H9 (cell line): ENCODE data around the gene TBC1D12. TPM values are rescaled to one million over a fixed set of nuclear protein-coding genes. Genes with fewer than 3 reads are reported as not detected.

Source experiments
- DNase-seq: peaks from one replicate; pipeline ENCODE4 v3.0.0-alpha.2; 2017
- H2AFZ ChIP-seq: one replicate; pipeline ENCODE4 v1.6.1; 2013; ENCODE audit warnings: mild to moderate bottlenecking, low read length, control low read depth, moderate library complexity
- H2AK5ac ChIP-seq: 2 replicates; pipeline ENCODE4 v1.6.1; 2013; ENCODE audit warnings: low read length, control low read depth, mixed read lengths; ENCODE audit not compliant: insufficient read length
- H2BK120ac ChIP-seq: one replicate; pipeline ENCODE4 v1.6.1; 2013; ENCODE audit warnings: low read depth, mild to moderate bottlenecking, low read length, control low read depth, inconsistent platforms; ENCODE audit not compliant: poor library complexity, severe bottlenecking
- H2BK12ac ChIP-seq: 2 replicates; pipeline ENCODE4 v1.6.1; 2013; ENCODE audit warnings: low read length, control low read depth, mixed read lengths, low read depth; ENCODE audit not compliant: insufficient read length
- H2BK15ac ChIP-seq: 2 replicates; pipeline ENCODE4 v1.6.1; 2013; ENCODE audit warnings: low read depth, low read length, control low read depth
- H2BK20ac ChIP-seq: one replicate; pipeline ENCODE4 v1.6.1; 2013; ENCODE audit warnings: low read depth, mild to moderate bottlenecking, low read length, control low read depth, inconsistent platforms; ENCODE audit not compliant: poor library complexity, severe bottlenecking
- H2BK5ac ChIP-seq: 2 replicates; pipeline ENCODE4 v1.6.1; 2013; ENCODE audit warnings: low read length, control low read depth, mixed read lengths; ENCODE audit not compliant: insufficient read length
- H3K14ac ChIP-seq: 2 replicates; pipeline ENCODE4 v1.6.1; 2013; ENCODE audit warnings: low read length, control low read depth; ENCODE audit not compliant: insufficient read depth
- H3K18ac ChIP-seq: 2 replicates; pipeline ENCODE4 v1.6.1; 2013; ENCODE audit warnings: low read depth, mild to moderate bottlenecking, mixed read lengths, low read length, control low read depth; ENCODE audit not compliant: insufficient read length
- H3K23ac ChIP-seq: 2 replicates; pipeline ENCODE4 v1.6.1; 2013; ENCODE audit warnings: low read length, control low read depth, mixed read lengths, low read depth; ENCODE audit not compliant: insufficient read length
- H3K23me2 ChIP-seq: 2 replicates; pipeline ENCODE4 v1.6.1; 2013; ENCODE audit warnings: low read depth, mild to moderate bottlenecking, mixed read lengths, low read length, control low read depth; ENCODE audit not compliant: insufficient read length, poor library complexity, severe bottlenecking
- H3K27ac ChIP-seq: 2 replicates; pipeline ENCODE4 v1.5.1; 2013; ENCODE audit warnings: low read length, control low read depth, mixed read lengths, low read depth; ENCODE audit not compliant: insufficient read length
- H3K27me3 ChIP-seq: 2 replicates; pipeline ENCODE4 v1.6.1; 2013; ENCODE audit warnings: low read length, control low read depth, inconsistent platforms; ENCODE audit not compliant: insufficient read depth
- H3K4ac ChIP-seq: 2 replicates; pipeline ENCODE4 v1.6.1; 2013; ENCODE audit warnings: low read depth, mild to moderate bottlenecking, control low read depth, inconsistent platforms, low read length, moderate library complexity
- H3K4me1 ChIP-seq: 2 replicates; pipeline ENCODE4 v1.6.1; 2013; ENCODE audit warnings: low read length, control low read depth, inconsistent platforms; ENCODE audit not compliant: insufficient read depth
- H3K4me2 ChIP-seq: 2 replicates; pipeline ENCODE4 v1.6.1; 2013; ENCODE audit warnings: low read length, control low read depth, mixed read lengths; ENCODE audit not compliant: insufficient read length, insufficient read depth
- H3K56ac ChIP-seq: 2 replicates; pipeline ENCODE4 v1.6.1; 2013; ENCODE audit warnings: low read depth, mild to moderate bottlenecking, mixed read lengths, low read length, control low read depth; ENCODE audit not compliant: insufficient read length
- H3K79me1 ChIP-seq: 2 replicates; pipeline ENCODE4 v1.6.1; 2013; ENCODE audit warnings: low read depth, mild to moderate bottlenecking, moderate library complexity, low read length, control low read depth, inconsistent platforms; ENCODE audit not compliant: insufficient read depth, poor library complexity, severe bottlenecking
- H3K79me2 ChIP-seq: 2 replicates; pipeline ENCODE4 v1.6.1; 2013; ENCODE audit warnings: low read length, control low read depth, inconsistent platforms; ENCODE audit not compliant: insufficient read depth
- H3K9ac ChIP-seq: 2 replicates; pipeline ENCODE4 v1.6.1; 2013; ENCODE audit warnings: low read length, control low read depth, mixed read lengths; ENCODE audit not compliant: insufficient read length; ENCODE audit errors: extremely low read depth
- H3K9me3 ChIP-seq: one replicate; pipeline ENCODE4 v1.6.1; 2013; ENCODE audit warnings: low read depth, low read length, inconsistent platforms; ENCODE audit not compliant: control insufficient read depth
- H3T11ph ChIP-seq: one replicate; pipeline ENCODE4 v1.6.1; 2013; ENCODE audit warnings: mild to moderate bottlenecking, low read length, control low read depth, inconsistent platforms
- H4K20me1 ChIP-seq: one replicate; pipeline ENCODE4 v1.6.1; 2013; ENCODE audit not compliant: control insufficient read depth, insufficient read length, insufficient read depth
- H4K5ac ChIP-seq: 2 replicates; pipeline ENCODE4 v1.6.1; 2013; ENCODE audit warnings: low read depth, mild to moderate bottlenecking, mixed read lengths, low read length, control low read depth; ENCODE audit not compliant: insufficient read length
- H4K8ac ChIP-seq: replicated peaks from 2 replicates; pipeline ENCODE4 v1.6.1; 2013; ENCODE audit warnings: low read length, control low read depth, mixed read lengths, low read depth; ENCODE audit not compliant: insufficient read length
- H4K91ac ChIP-seq: 2 replicates; pipeline ENCODE4 v1.6.1; 2013; ENCODE audit warnings: low read depth, mild to moderate bottlenecking, moderate library complexity, mixed read lengths, low read length, control low read depth; ENCODE audit not compliant: insufficient read length
- H3K27ac Mint-ChIP-seq, 3 experiments: 2 replicates in 2 of 3; 3 replicates in 1 of 3; pipeline ENCODE4 v1.8.0; 2020 to 2021; ENCODE audit warnings: mixed read lengths in 3 of 3, mild to moderate bottlenecking in 1 of 3, moderate library complexity in 1 of 3
- H3K27me3 Mint-ChIP-seq: 2 replicates; pipeline ENCODE4 v1.8.0; 2021; ENCODE audit warnings: low read depth, mild to moderate bottlenecking, moderate library complexity, mixed read lengths
- H3K36me3 Mint-ChIP-seq, 3 experiments: 2 replicates in 2 of 3; 3 replicates in 1 of 3; pipeline ENCODE4 v1.8.0; 2020 to 2021; ENCODE audit warnings: low read depth in 3 of 3, mixed read lengths in 3 of 3; ENCODE audit not compliant: insufficient read depth in 1 of 3
- H3K4me1 Mint-ChIP-seq, 2 experiments: 2 replicates each; pipeline ENCODE4 v1.8.0; 2020; ENCODE audit warnings: mixed read lengths in 2 of 2
- H3K4me3 Mint-ChIP-seq, 2 experiments: 2 replicates in 1 of 2; 3 replicates in 1 of 2; pipeline ENCODE4 v1.8.0; 2020 to 2021; ENCODE audit warnings: mild to moderate bottlenecking in 2 of 2, mixed read lengths in 2 of 2, moderate library complexity in 1 of 2
- H3K9me3 Mint-ChIP-seq, 2 experiments: 2 replicates in 1 of 2; 3 replicates in 1 of 2; pipeline ENCODE4 v1.8.0; 2020; ENCODE audit warnings: mild to moderate bottlenecking in 2 of 2, mixed read lengths in 2 of 2, moderate library complexity in 1 of 2
- CTCF ChIP-seq: fragments of 200-600 bp; sonication (generic); conservative IDR thresholded peaks from 3 replicates; pipeline ENCODE4 v1.8.0; 2021; ENCODE audit warnings: antibody characterized with exemption, mild to moderate bottlenecking
- WGBS: extraction: QIAGEN DNeasy Blood & Tissue Kit; methylation state at CpG from one replicate; pipeline ENCODE4 v1.1.7; 2013; ENCODE audit warnings: missing lambda C conversion rate, low lambda C conversion rate, mixed read lengths; ENCODE audit not compliant: insufficient read length; ENCODE audit errors: extremely low coverage; 5-methylcytosine and 5-hydroxymethylcytosine counted together
- total RNA-seq: library from RNA; stranded (reverse); gene quantifications from 2 replicates; pipeline ENCODE4 v1.2.1, GENCODE V29; 2021

The TBC1D12 gene
- total RNA-seq, 1 experiment from 2014 or later, result 2.0 TPM

GRCh38 chr10:94489976-94490788 is 87.8 kb downstream of the TBC1D12 start:
- H3K14ac ChIP-seq, result no peak overlapping the region
- no peak overlapping the region for H3K18ac ChIP-seq
- no CpG with 5 or more reads among the region's 3 CpGs for WGBS
- H3K79me2 ChIP-seq, result no peaks in the 10 kb centered on the region
- H3K56ac ChIP-seq, result no peak overlapping the region
- no peak overlapping the region for H2BK15ac ChIP-seq
- H3K27ac ChIP-seq, result no peak overlapping the region
- no peak overlapping the region for H2AFZ ChIP-seq
- Mint-ChIP-seq H3K27ac (no peak overlapping the region), H3K9me3 (peaks cover 0 to 5% of the 10 kb centered on the region in 2 experiments; a peak in 1 of 5 replicates), H3K4me1 (peaks cover 0 to 7% of the 10 kb centered on the region in 2 experiments; a peak in 2 of 4 replicates), H3K4me3 (no peak overlapping the region), H3K36me3 (no peaks in the 10 kb centered on the region), H3K27me3 (no peaks in the 10 kb centered on the region)
- H4K91ac ChIP-seq, result no peak overlapping the region
- no peaks in the 10 kb centered on the region for H3K9me3 ChIP-seq
- H3K4me1 ChIP-seq, result no peaks in the 10 kb centered on the region
- H3K4ac ChIP-seq, result no peak overlapping the region
- H2BK12ac ChIP-seq, result no peak overlapping the region
- H3K79me1 ChIP-seq, result no peaks in the 10 kb centered on the region
- no peak overlapping the region for H2BK5ac ChIP-seq
- H4K8ac ChIP-seq, result no peak overlapping the region
- no peak overlapping the region for H2AK5ac ChIP-seq
- no peak overlapping the region for H3K4me2 ChIP-seq
- H3T11ph ChIP-seq, result no peak overlapping the region
- no peak overlapping the region for H4K5ac ChIP-seq
- no peak overlapping the region for H2BK120ac ChIP-seq
- no peak overlapping the region for H3K9ac ChIP-seq
- no peak overlapping the region for H2BK20ac ChIP-seq
- H3K23me2 ChIP-seq, result no peaks in the 10 kb centered on the region
- DNase-seq, result no peak
- no peaks in the 10 kb centered on the region for H3K27me3 ChIP-seq
- no peak overlapping the region for H3K23ac ChIP-seq
- no peak for TF ChIP-seq CTCF
- no peaks in the 10 kb centered on the region for H4K20me1 ChIP-seq
